ENCODE measurements around the gene OR10H1. TPM values are rescaled to one million over a fixed set of nuclear protein-coding genes. Genes with fewer than 3 reads are reported as not detected.

Gene OR10H1, protein sequence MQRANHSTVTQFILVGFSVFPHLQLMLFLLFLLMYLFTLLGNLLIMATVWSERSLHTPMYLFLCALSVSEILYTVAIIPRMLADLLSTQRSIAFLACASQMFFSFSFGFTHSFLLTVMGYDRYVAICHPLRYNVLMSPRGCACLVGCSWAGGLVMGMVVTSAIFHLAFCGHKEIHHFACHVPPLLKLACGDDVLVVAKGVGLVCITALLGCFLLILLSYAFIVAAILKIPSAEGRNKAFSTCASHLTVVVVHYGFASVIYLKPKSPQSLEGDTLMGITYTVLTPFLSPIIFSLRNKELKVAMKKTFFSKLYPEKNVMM
- 0.21 TPM in 1 of 2 replicates, not detected in the other for total RNA-seq

DNA sequence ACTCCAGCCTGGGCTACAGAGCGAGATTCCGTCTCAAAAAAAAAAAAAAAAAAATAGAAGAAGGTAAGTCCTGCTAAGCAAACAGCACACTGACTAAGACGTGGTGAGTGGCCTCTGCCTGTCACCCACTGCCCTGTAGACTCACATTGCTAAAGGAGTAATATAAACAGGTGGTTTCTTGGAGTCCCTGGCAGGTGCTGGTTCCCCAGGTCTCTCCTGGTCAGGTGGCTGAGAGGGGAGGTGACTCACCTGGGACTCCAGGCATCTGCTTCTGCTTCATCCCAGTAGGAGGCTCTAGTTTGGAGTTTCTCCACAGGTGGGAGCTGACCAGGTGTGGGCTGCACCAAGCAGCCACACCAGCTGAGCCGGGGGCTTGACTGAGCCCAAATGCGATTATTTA lies at the start of gene OR10H1:
Gene OR10H1, minus strand, starts transcription at position 359 of the 400 bp plus-strand sequence. CDS start 7,627 bp downstream, outside the sequence.

DNA sequence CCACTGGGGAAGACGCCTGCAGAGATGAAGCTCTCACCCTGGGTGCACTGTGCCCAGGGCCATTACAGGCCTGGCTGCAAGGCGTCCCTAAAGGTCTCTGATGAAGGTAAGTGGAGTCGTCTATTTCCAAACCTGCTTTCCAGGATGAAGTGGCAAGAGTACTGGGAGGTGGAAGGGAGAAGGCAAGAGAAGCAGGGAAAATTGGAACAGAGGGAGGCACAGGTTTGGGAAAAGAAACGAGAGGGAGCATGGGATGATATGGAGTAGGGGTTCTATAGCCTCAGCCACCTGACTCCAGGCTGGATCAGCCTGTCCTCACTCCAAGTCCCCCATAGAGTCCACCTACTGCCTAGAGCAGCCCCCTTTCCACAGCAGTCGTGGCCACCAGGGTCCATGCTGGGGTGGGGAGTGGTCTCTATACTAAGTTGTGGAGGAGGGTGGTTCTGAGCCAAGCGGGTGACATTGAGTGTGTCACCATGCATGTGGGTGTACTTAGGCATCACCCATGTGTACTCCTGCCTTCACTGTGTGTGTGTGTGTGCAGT lies 27.8 kb downstream of the OR10H1 start, which contains the start of gene OR10H5:
Gene OR10H5, plus strand, starts transcription at position 51 of the 545 bp plus-strand sequence. CDS start 6,388 bp downstream, outside the sequence.

Other genes starting within 250 kb of the OR10H1 start
- not detected in 2 replicates for gene CYP4F8, start 200.4 kb downstream of the OR10H1 start, total RNA-seq
- gene CYP4F3, start 174.8 kb downstream of the OR10H1 start, total RNA-seq = 1.9 and 2.1 TPM in 2 replicates
- 0.49 and 0.65 TPM in 2 replicates for gene CYP4F12, start 142.6 kb downstream of the OR10H1 start, total RNA-seq
- gene OR10H2, start 87.6 kb downstream of the OR10H1 start, total RNA-seq = not detected in 2 replicates
- gene OR10H3, start 77.7 kb downstream of the OR10H1 start, total RNA-seq = not detected in 2 replicates
- gene OR10H5, start 28.0 kb downstream of the OR10H1 start, total RNA-seq = not detected in 2 replicates
- gene CYP4F2, start 82.4 kb upstream of the OR10H1 start, total RNA-seq = 0.14 TPM in 1 of 2 replicates, not detected in the other
- not detected in 2 replicates for gene CYP4F11, start 118.9 kb upstream of the OR10H1 start, total RNA-seq
- not detected in 2 replicates for gene OR10H4, start 133.3 kb upstream of the OR10H1 start, total RNA-seq

Data from airway epithelial cell (primary cell).